Smooth muscle cell of the brain vasculature (primary cell): ENCODE data around the gene BBS4.
"Not testable (repeated sequence)": the region's sequence is repeated elsewhere in the genome, so short reads cannot be mapped to it uniquely, and the experiment has no call there.

Experiments
- DNase-seq: peaks from one replicate; pipeline ENCODE4 v3.0.0-alpha.2; 2012; ENCODE audit warnings: low read depth, low spot score

Gene BBS4

DNA sequence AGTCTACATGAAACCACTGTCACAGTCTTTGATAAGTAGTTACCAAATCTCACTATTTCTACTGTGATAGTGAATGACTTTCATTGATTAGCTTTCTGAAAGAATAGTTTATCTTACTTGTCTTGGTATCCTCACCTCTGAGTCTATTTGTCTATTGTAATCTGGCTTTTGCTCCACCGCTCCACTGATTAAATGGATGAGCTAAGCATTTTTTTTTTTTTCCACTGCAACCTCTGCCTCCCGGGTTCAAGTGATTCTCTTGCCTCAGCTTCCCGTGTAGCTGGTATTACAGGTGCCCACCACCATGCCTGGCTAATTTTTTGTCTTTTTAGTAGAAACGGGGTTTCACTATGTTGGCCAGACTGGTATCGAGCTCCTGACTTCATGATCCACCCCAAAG lies 12.9 kb downstream of the BBS4 start:
- DNase-seq, result no peak

- no peak for DNase-seq
Measured at GRCh38 chr15:72700076-72700475, 14.1 kb downstream of the BBS4 start.

DNA sequence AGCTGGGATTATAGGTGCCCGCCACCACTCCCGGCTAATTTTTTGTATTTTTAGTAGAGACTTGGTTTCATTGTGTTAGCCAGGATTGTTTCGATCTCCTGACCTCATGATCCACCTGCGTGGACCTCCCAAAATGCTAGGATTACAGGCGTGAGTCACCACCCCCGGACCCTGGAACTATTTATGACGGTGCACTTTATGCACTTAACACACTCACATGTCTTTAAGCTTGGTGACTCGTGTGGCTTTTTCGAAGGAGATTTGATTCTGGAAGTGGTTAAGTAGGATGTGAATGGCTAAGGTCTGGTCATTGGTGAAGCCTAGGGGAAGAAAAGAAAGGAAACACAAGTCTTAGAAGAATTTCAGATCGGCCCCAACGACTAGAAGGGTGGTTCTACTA lies 20.3 kb downstream of the BBS4 start:
- DNase-seq, result no peak

GRCh38 chr15:72708551-72709303 lies 22.7 kb downstream of the BBS4 start:
- DNase-seq, result not testable (repeated sequence)

DNA sequence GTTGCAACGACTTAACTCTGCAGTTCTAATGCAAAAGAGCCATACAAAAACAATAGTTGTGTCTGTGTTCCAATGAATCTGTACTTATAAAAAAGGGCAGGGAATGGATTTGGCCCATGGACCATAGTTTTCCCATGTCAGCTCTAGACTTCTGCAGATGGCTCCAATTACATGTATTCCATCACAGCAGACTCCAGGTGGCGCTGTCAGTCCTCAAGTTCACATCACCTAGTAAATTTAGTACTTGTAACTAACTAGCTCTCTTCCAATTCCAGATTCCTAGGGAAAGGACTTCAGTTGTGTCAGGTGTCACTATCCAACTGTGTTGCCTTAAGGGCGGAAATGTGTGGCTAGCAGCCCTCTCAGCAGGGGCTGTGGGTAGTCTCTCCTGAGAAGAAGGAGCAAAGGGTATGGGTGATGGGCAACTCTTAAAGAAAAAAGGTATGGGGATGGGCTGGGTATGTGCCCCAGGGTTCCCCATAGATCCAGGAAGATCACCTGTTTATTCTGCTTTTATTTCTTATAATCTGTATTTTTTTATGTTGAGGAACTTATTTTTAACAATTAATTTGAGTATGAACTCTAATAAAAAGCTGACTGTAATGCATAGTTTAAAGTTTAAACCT lies 36.2 kb downstream of the BBS4 start:
- peak; percentile 73 for DNase-seq

DNA sequence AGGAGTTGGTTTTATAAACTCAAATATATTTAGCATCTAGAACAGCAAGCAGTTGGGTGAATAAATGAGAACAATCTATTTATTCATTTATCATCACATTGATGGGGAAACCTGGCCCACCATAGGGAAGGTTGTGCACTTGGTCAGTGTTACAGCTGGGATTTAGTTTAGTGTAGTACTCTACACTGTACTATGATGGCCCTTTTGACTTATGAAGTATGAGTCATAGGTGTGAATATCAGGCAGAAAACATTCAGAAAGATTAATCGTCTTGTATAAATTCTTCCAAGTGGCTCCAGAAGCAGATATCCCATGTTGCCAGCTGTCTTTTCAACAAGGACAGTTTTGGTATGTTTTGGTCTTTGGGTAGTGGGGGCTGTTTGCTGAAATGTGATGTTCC lies 38.0 kb downstream of the BBS4 start:
- DNase-seq, result no peak

DNA sequence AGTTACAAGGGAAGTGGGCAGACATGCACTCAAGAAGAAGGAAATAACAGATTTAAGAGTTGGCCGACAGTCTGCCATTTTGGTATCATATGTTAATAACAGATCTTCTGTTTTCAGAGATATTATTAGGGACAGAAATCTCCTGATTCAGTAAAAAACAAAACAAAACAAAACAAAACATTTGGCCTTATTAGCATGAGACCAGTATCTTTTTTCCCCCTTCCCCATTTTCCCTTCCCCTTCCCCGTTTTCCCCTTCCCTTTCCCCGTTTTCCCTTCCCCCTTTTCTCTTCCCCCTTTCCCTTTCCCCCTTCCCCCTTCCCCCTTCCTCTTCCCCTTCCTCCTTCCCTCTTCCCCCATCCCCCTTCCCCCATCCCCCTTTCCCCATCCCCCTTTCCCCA lies 39.4 kb downstream of the BBS4 start:
- no peak for DNase-seq

- not testable (repeated sequence) for DNase-seq
Measured at GRCh38 chr15:72725851-72726250, 39.8 kb downstream of the BBS4 start.

DNA sequence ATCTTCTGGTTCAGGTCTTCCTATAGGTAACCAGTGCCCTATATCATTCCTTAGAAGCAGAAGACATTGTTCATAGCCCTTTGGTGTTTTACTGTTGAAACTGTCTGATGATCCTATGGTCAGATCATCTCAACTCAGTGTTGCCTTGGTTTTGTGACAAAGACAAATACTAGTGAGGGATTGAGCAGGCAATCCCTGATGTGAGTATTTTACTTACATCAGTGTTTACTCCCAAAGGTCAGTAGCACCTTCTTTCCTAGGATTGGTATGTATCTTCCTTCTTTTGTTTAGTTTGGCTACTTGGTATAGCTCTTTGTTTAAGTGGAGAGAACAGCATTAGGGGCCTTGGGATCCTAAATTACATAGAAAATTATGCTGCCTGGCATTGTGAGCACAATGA lies 41.1 kb downstream of the BBS4 start:
- no peak for DNase-seq

- not testable (repeated sequence) for DNase-seq
Measured at GRCh38 chr15:72728249-72728648, 42.2 kb downstream of the BBS4 start.

DNA sequence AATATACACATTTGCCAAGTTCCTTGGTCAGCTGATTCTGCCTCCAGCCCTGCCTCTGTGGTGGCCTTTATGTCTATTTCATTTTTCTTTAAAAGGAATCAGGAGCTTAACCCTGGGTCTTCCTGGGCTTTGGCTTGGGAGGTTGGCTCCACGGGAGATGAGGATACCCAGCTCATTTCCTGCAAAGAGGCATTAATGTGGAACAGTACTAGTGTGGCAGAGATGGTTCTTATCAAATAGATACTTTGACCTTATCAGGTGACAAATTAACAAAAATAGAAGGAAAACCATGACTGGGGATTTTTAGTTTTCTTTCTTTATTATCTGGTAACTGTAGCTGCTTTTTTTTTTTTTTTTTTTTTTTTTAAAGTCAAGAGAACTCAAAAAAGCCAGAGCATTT lies 42.8 kb downstream of the BBS4 start:
- DNase-seq, result no peak

- DNase-seq, result no peak
Measured at GRCh38 chr15:72732086-72732485, 46.1 kb downstream of the BBS4 start.

GRCh38 chr15:72732516-72732915 lies 46.5 kb downstream of the BBS4 start:
- DNase-seq, result no peak

GRCh38 chr15:72733941-72734738 lies 48.1 kb downstream of the BBS4 start:
- DNase-seq, result no peak

DNA sequence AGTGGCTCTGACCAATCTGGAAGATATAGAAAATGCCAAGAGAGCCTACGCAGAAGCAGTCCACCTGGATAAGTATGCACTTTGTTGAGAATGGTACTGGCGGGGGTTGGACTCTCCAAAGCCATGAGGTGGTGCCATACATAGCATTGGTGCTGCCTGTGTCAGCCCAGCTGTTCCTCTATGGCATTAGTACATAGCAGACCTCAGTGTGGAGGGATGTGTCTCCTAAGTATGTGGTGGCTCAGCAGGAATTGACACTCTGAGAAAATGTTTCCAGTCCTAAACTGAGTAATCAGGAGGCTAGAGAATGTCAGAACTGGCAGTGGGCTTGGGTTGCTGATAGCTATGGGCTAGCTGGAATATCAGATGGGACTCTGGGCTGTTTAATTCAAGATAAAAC lies 49.1 kb downstream of the BBS4 start:
- no peak for DNase-seq

- no peak for DNase-seq
Measured at GRCh38 chr15:72737061-72737460, 51.1 kb downstream of the BBS4 start.

DNA sequence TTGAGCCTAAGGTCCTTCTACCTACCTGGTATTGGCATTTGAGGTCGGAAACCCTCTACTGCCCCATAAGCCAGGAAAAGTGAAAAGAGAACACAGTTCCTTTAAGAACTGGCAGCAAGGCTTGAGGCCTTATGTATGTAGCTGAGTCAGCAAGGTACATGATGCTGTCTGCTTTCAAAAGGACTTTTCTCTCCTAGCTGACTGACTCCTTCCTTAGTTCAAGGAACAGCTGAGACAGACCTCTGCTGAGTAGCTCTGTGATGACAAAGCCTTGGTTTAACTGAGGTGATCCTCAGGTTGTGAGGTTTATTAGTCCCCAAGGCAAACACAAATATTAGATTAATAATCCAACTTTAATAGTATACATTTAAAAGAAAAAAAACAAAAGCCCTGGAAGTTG lies 51.7 kb downstream of the BBS4 start:
- DNase-seq, result no peak

GRCh38 chr15:72740219-72740618 lies 54.2 kb downstream of the BBS4 start:
- DNase-seq, result no peak

DNA sequence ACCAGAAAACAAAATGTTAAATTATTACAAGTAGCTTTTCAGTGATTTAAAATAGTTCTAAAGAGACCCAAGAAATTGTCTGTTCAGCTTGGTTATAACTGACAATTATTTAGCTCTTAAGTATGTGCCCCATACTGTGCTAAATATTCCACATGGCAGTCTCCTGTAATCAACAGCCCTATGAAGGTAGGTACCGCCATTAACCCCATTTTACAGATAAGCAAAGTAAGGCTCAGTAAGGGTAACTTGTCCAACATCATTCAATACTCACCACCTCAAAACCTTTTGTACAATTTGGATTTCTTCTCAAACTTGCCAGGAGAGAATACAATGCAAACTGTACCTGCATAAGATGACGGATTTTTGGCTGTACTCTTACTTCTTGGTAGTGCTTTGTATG lies 63.7 kb downstream of the BBS4 start:
- DNase-seq, result no peak

DNA sequence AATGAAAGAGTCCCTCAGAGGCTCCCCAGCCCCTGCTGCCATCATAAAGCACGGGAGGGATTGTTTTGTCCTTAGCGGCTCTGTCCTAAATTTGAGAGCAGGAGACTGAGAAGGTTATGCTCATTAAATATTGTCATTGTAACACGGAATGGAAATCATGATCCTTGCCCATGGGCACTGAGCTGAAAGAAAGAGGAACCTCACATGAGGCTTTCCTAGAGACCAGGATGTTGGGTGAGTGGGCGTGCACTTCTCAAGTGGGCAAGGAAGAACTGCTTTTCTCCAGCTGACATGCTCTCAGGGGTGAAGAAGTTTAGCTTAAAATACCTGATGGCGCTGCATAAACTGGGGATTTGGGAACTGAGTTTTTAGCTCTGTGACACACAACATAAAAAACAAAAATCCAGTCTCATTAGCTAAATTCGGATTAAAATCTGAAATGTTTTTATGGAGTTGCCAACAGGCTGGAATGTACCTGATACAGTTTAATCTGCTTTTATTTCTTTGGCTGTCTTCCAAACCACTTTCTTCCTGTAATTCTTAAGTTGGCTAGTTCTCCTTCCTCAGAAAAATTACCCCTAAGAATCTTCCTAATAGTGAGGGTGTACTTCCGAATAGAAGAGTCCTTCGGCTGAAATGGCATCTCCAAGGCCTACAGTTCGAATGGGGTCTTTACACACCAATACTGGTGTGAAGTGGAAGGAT lies 65.9 kb downstream of the BBS4 start:
- DNase-seq, result no peak

DNA sequence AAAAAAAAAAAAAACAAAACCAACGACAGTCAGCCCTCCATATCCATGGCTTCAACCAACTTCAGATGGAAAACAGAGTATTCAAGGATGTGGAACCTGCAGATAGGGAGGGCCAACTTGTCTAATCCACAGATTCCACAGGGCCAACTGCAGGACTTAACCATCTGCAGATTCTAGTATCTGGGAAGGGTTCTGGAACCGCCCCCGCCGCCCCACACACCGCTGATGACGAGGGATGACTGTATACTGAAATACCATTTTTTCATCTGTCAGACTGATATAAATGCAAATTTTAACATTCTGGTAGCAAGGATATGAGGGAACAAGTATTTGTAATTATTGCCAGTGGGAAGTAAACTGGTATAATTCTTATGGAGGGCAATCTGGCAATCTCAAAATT lies 68.1 kb downstream of the BBS4 start:
- no peak for DNase-seq

- DNase-seq, result peak; percentile 65
Measured at GRCh38 chr15:72758182-72758581, 72.2 kb downstream of the BBS4 start.
